ENCODE results near the gene VAT1. TPM values are rescaled to one million over a fixed set of nuclear protein-coding genes. Genes with fewer than 3 reads are reported as not detected.
"Not testable (repeated sequence)": the region's sequence is repeated elsewhere in the genome, so short reads cannot be mapped to it uniquely, and the experiment has no call there.

The VAT1 gene
- total and polyA plus RNA-seq, 12 donors, result 48.5 to 99.2 (median 66.0) TPM

DNA sequence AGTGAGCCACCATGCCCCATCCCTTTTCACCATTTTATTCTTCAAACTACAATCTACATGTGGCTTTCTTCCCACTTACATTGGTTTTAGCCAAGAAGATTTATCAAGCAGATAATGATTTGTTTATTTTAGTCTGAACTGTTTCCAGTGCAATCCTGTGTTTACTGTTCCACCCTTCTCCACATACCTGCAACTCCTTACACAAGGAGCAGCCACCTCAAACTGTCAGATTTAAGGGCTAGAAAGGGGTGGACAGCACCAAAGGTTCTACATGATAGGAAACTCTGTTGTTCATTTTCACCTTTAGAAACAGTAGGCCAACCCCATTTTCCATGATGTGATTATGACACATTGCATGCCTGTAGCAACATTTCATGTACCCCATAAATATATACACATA lies 39.9 kb downstream of the VAT1 start:
- Histone ChIP-seq H3K36me3 (peaks cover 0 to 49% (median 4%) of the 10 kb centered on the region in 9 donors), H3K27me3 (no peaks in the 10 kb centered on the region), H3K9me3 (no peaks in the 10 kb centered on the region), H3K4me1 (peaks cover 4 to 54% (median 27%) of the 10 kb centered on the region in 9 donors), H3K27ac (no peak overlapping the region), H3K4me3 (peak overlapping the region in 1 of 10 donors; percentile 94)
- DNase-seq, result no peak
- TF ChIP-seq, protein P1, sequence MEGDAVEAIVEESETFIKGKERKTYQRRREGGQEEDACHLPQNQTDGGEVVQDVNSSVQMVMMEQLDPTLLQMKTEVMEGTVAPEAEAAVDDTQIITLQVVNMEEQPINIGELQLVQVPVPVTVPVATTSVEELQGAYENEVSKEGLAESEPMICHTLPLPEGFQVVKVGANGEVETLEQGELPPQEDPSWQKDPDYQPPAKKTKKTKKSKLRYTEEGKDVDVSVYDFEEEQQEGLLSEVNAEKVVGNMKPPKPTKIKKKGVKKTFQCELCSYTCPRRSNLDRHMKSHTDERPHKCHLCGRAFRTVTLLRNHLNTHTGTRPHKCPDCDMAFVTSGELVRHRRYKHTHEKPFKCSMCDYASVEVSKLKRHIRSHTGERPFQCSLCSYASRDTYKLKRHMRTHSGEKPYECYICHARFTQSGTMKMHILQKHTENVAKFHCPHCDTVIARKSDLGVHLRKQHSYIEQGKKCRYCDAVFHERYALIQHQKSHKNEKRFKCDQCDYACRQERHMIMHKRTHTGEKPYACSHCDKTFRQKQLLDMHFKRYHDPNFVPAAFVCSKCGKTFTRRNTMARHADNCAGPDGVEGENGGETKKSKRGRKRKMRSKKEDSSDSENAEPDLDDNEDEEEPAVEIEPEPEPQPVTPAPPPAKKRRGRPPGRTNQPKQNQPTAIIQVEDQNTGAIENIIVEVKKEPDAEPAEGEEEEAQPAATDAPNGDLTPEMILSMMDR (IDR thresholded peaks at IDR 0.05), result no peak
- no peak for ATAC-seq
- intact Hi-C loops (cut with DNase I), result no loop called here

DNA sequence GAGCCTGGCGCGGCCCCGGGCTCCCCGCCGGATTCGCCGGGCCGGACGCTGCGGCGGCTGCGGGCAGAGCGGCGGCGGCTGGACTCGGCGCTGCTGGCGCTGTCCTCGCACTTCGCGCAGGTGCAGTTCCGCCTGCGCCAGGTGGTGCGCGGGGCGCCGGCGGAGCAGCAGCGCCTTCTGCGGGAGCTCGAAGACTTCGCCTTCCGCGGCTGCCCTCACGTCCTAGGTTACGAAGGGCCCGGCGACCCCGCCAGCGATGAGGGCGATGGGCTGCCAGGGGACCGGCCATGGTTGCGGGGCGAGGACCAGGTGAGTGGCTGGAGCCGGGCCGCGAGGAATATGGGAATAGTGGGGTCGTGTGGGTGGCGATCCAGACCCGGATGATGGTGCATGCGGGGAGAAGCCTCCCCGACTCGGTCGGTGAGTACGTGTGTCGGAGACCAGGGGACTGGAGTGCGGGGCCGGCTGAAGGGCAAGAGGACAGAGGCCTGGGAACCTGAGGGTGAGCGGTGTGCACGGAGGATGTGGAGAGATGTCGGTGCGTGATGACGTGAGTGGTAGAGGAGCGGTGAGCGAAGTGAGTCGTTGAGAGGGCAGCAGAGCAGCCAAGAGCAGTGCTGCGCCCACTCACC lies 41.3 kb downstream of the VAT1 start:
- intact Hi-C loops (cut with DNase I), result loop anchor here in 2 of 10 donors (1.0 to 2.0 kb wide), 2 partner anchors 17 to 18 kb away; partner anchors contain the start of gene RPL27 (in 2 of the 2)
- peak; percentile 15 to 61 (median 38) for ATAC-seq
- Histone ChIP-seq H3K4me3 (peak overlapping the region; percentile 78 to 97 (median 88)), H3K9me3 (no peaks in the 10 kb centered on the region), H3K27ac (peak overlapping the region; percentile 78 to 94 (median 88)), H3K27me3 (no peaks in the 10 kb centered on the region), H3K36me3 (peaks cover 0 to 35% (median 0%) of the 10 kb centered on the region in 9 donors), H3K4me1 (peaks cover 2 to 42% (median 27%) of the 10 kb centered on the region in 9 donors)
- peak; percentile 27 to 37 for DNase-seq
- TF ChIP-seq, protein P1 (IDR thresholded peaks at IDR 0.05), result peak in 3 of 9 donors; percentile 11 to 23 (median 21)
- WGBS, 2 donors, result 0 to 1% methylated on average over 64 to 67 of the region's 67 CpGs

DNA sequence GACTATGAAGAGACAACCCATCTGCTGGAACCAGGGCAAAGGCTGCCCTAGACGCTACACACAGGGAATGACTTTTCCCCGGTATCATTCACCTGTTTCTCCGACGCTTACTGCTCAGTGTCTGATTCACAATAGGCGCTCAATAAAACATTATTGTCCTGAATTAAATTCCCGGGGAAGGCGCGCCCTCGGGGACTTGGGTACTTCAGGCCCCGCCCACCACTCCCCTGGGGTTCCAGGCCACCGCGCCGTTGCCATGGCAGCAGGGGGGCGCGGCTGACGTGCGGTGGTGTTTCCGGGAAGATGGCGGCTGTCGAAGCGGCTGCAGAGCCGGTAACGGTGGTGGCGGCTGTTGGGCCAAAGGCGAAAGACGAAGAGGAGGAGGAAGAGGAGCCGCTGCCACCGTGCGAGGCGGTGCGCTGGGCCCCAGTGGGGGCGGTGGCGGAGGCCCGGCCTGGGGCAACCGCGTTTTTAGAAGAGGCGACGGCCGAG lies 41.9 kb downstream of the VAT1 start, which contains the start of gene RUNDC1:
Gene RUNDC1 (plus strand): TSS at position 292 of the 492 bp plus-strand sequence. CDS start 12 bp downstream, at position 304.
- H3K9me3 ChIP-seq, result no peaks in the 10 kb centered on the region
- 0 to 1% methylated on average over 29 to 39 of the region's 39 CpGs for WGBS, 2 donors
- H3K4me1 ChIP-seq, result peaks cover 2 to 39% (median 27%) of the 10 kb centered on the region in 9 donors
- ATAC-seq (peak; percentile 90 to 97 (median 96)), DNase-seq (peak; percentile 94 to 95)
- peaks cover 0 to 30% (median 0%) of the 10 kb centered on the region in 9 donors for H3K36me3 ChIP-seq
- TF ChIP-seq, protein P1 (IDR thresholded peaks at IDR 0.05), result no peak
- intact Hi-C loops (cut with DNase I), result loop anchor here in 2 of 10 donors (1.0 to 2.0 kb wide), 2 partner anchors 18 kb away; partner anchors contain the start of gene RPL27 (in 2 of the 2)
- H3K4me3 ChIP-seq, result peak within 1 kb of the TSS; percentile 78 to 97 (median 88)
- H3K27me3 ChIP-seq, result no peaks in the 10 kb centered on the region
- H3K27ac ChIP-seq, result peak within 1 kb of the TSS; percentile 78 to 94 (median 88)

DNA sequence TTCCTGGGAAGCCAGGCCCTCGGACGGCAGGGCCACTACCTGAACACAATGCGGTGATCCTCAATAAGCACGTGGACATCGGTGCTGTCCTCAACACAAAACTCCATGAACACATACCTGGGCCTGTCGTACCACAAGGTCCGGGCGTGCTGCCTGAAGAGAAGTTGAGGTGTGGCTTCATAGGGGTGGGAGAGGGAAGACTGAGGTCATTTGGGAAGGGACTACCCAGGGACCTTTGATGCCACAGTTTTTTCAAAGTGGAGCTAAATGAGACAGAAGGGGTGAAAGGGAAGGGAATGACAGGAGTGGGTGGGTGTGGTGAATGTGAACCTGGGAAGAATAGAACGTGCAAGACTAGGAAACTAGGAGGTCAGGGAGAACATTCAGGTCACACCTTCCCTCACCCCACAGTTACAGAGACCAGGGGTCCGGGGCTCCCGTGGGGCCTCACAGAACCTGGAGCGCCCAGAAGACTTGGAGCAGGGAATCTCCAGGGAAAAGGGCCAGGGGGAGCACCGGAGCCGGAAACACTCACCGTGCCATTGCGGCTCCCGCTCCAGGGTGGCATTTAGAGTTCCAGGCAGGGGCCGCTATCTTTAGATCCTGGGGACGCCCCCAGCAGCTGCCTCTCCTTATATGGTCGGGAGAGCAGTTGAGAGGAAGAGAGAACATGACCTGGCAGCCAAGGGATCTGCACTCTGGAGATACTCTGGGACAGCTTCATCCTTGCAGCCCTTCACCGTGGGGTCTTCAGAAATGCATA lies 42.5 kb downstream of the VAT1 start, which contains the start of gene PTGES3L:
Gene PTGES3L (minus strand): TSS at position 570 of the 763 bp plus-strand sequence. CDS start 27 bp downstream, at position 543.
- H3K9me3 ChIP-seq, result no peaks in the 10 kb centered on the region
- DNase-seq (peak; percentile 51 to 67), ATAC-seq (peak; percentile 70 to 92 (median 86))
- TF ChIP-seq, protein P1 (IDR thresholded peaks at IDR 0.05), result no peak
- H3K27ac ChIP-seq, result peak within 1 kb of the TSS; percentile 78 to 94 (median 88)
- peak within 1 kb of the TSS; percentile 78 to 97 (median 88) for H3K4me3 ChIP-seq
- H3K27me3 ChIP-seq, result no peaks in the 10 kb centered on the region
- WGBS, 2 donors, result 19 to 28% methylated on average over 21 of the region's 21 CpGs
- H3K4me1 ChIP-seq, result peaks cover 2 to 33% (median 27%) of the 10 kb centered on the region in 9 donors
- intact Hi-C loops (cut with DNase I), result loop anchor here in 2 of 10 donors (1.0 to 2.0 kb wide), 2 partner anchors 19 kb away; partner anchors contain the start of gene RPL27 (in 2 of the 2)
- peaks cover 0 to 23% (median 0%) of the 10 kb centered on the region in 9 donors for H3K36me3 ChIP-seq

DNA sequence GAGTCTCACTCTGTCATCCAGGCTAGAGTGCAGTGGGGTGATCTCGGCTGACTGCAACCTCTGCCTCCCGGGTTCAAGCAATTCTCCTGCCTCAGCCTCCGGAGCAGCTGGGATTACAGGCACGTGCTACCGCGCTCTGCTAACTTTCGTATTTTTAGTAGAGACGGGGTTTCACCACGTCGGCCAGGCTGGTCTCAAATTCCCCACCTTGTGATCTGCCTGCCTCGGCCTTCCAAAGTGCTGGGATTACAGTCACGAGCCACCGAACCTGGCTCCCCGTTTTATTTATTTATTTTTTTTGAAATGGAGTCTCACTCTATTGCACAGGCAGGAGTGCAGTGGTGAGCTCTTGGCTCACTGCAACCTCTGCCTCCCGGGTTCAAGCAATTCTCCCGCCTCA lies 46.5 kb downstream of the VAT1 start:
- not testable (repeated sequence) for ATAC-seq
- 88 to 91% methylated on average over 16 of the region's 16 CpGs for WGBS, 2 donors

More for the DNA sequence above, 46.5 kb downstream of the VAT1 start:
- DNase-seq; H3K27me3 ChIP-seq; intact Hi-C loops (cut with DNase I); H3K36me3 ChIP-seq; H3K9me3 ChIP-seq; H3K27ac ChIP-seq; H3K4me3 ChIP-seq: not testable (repeated sequence)
- peaks cover 2 to 17% (median 10%) of the 10 kb centered on the region in 9 donors for H3K4me1 ChIP-seq
